MG63 (cell line): ENCODE measurements around the gene DHCR24. TPM values are rescaled to one million over a fixed set of nuclear protein-coding genes. Genes with fewer than 3 reads are reported as not detected.
A peak's percentile ranks its signal among the peaks of the same experiment; 100 is the strongest.

Experiments
- DNase-seq: peaks from one replicate; pipeline ENCODE4 v3.0.0-alpha.2; 2020
- H3K27me3 ChIP-seq: fragments of 250-450 bp; sonication (Bioruptor Pico); 2 replicates; pipeline ENCODE4 v1.5.1; 2020; ENCODE audit warnings: mild to moderate bottlenecking, moderate library complexity
- H3K36me3 ChIP-seq: fragments of 250-450 bp; sonication (Bioruptor Pico); 2 replicates; pipeline ENCODE4 v1.5.1; 2020; ENCODE audit warnings: mild to moderate bottlenecking, moderate library complexity
- H3K4me3 ChIP-seq: fragments of 250-450 bp; sonication (Bioruptor Pico); 2 replicates; pipeline ENCODE4 v1.5.1; 2020; ENCODE audit warnings: mild to moderate bottlenecking, moderate library complexity
- H3K9me3 ChIP-seq: fragments of 250-450 bp; sonication (Bioruptor Pico); 2 replicates; pipeline ENCODE4 v1.5.1; 2020; ENCODE audit warnings: mild to moderate bottlenecking, moderate library complexity
- total RNA-seq: library from RNA; depleted of rRNA; stranded (reverse); fragments of >200 nt; shearing (Covaris generic); gene quantifications from 2 replicates; pipeline ENCODE4 v1.2.3, GENCODE V29; 2014; ENCODE audit warnings: low replicate concordance

Gene DHCR24
- total RNA-seq, 1 experiment from 2014 or later, result 165 TPM

GRCh38 chr1:54853793-54854370 lies 33.1 kb downstream of the DHCR24 start:
- DNase-seq, result no peak
- peaks cover 82% of the 10 kb centered on the region for H3K36me3 ChIP-seq

GRCh38 chr1:54853096-54853792 lies 33.8 kb downstream of the DHCR24 start:
- no peak for DNase-seq
- no peak overlapping the region for H3K4me3 ChIP-seq
- no peaks in the 10 kb centered on the region for H3K9me3 ChIP-seq
- H3K27me3 ChIP-seq, result no peaks in the 10 kb centered on the region
- peaks cover 85% of the 10 kb centered on the region for H3K36me3 ChIP-seq

More at GRCh38 chr1:54853793-54854370, 33.1 kb downstream of the DHCR24 start:
- Histone ChIP-seq H3K9me3 (no peaks in the 10 kb centered on the region), H3K4me3 (no peak overlapping the region), H3K27me3 (no peaks in the 10 kb centered on the region)

GRCh38 chr1:54851936-54852524 lies 35.0 kb downstream of the DHCR24 start:
- no peaks in the 10 kb centered on the region for H3K9me3 ChIP-seq
- no peak overlapping the region for H3K4me3 ChIP-seq
- DNase-seq, result no peak
- H3K27me3 ChIP-seq, result no peaks in the 10 kb centered on the region
- H3K36me3 ChIP-seq, result peaks cover 80% of the 10 kb centered on the region

- peaks cover 75% of the 10 kb centered on the region for H3K36me3 ChIP-seq
- no peaks in the 10 kb centered on the region for H3K9me3 ChIP-seq
- no peak for DNase-seq
- H3K27me3 ChIP-seq, result no peaks in the 10 kb centered on the region
- H3K4me3 ChIP-seq, result no peak overlapping the region
Observed at GRCh38 chr1:54851406-54851805, 35.6 kb downstream of the DHCR24 start.

GRCh38 chr1:54850737-54851136 lies 36.3 kb downstream of the DHCR24 start:
- peak; percentile 82 for DNase-seq
- Histone ChIP-seq H3K9me3 (no peaks in the 10 kb centered on the region), H3K36me3 (peaks cover 69% of the 10 kb centered on the region), H3K27me3 (no peaks in the 10 kb centered on the region), H3K4me3 (no peak overlapping the region)

- peak; percentile 80 for DNase-seq
- H3K27me3 ChIP-seq, result no peaks in the 10 kb centered on the region
- H3K36me3 ChIP-seq, result peaks cover 64% of the 10 kb centered on the region
- H3K9me3 ChIP-seq, result no peaks in the 10 kb centered on the region
- H3K4me3 ChIP-seq, result no peak overlapping the region
Observed at GRCh38 chr1:54850069-54850730, 36.8 kb downstream of the DHCR24 start.

- no peak overlapping the region for H3K4me3 ChIP-seq
- no peak for DNase-seq
- H3K9me3 ChIP-seq, result no peaks in the 10 kb centered on the region
- no peaks in the 10 kb centered on the region for H3K27me3 ChIP-seq
- H3K36me3 ChIP-seq, result peaks cover 58% of the 10 kb centered on the region
Observed at GRCh38 chr1:54849219-54850068, 37.6 kb downstream of the DHCR24 start.

- DNase-seq, result no peak
- Histone ChIP-seq H3K9me3 (no peaks in the 10 kb centered on the region), H3K4me3 (no peak overlapping the region), H3K36me3 (peaks cover 47% of the 10 kb centered on the region), H3K27me3 (no peaks in the 10 kb centered on the region)
Observed at GRCh38 chr1:54848134-54848948, 38.7 kb downstream of the DHCR24 start.

- Histone ChIP-seq H3K4me3 (no peak overlapping the region), H3K27me3 (no peaks in the 10 kb centered on the region), H3K9me3 (no peaks in the 10 kb centered on the region), H3K36me3 (peaks cover 34% of the 10 kb centered on the region)
- no peak for DNase-seq
Observed at GRCh38 chr1:54846716-54847284, 40.2 kb downstream of the DHCR24 start.

GRCh38 chr1:54846301-54846700 lies 40.7 kb downstream of the DHCR24 start:
- DNase-seq, result no peak
- no peaks in the 10 kb centered on the region for H3K27me3 ChIP-seq

GRCh38 chr1:54845772-54846171 lies 41.2 kb downstream of the DHCR24 start:
- H3K4me3 ChIP-seq, result no peak overlapping the region
- no peak for DNase-seq
- H3K27me3 ChIP-seq, result no peaks in the 10 kb centered on the region
- H3K36me3 ChIP-seq, result peaks cover 27% of the 10 kb centered on the region
- H3K9me3 ChIP-seq, result no peaks in the 10 kb centered on the region

More at GRCh38 chr1:54846301-54846700, 40.7 kb downstream of the DHCR24 start:
- H3K4me3 ChIP-seq, result no peak overlapping the region
- no peaks in the 10 kb centered on the region for H3K9me3 ChIP-seq
- peaks cover 29% of the 10 kb centered on the region for H3K36me3 ChIP-seq

GRCh38 chr1:54844564-54844963 lies 42.4 kb downstream of the DHCR24 start:
- peaks cover 19% of the 10 kb centered on the region for H3K36me3 ChIP-seq
- H3K9me3 ChIP-seq, result no peaks in the 10 kb centered on the region
- H3K27me3 ChIP-seq, result no peaks in the 10 kb centered on the region
- no peak for DNase-seq
- H3K4me3 ChIP-seq, result no peak overlapping the region

GRCh38 chr1:54843449-54843848 lies 43.5 kb downstream of the DHCR24 start:
- DNase-seq, result no peak
- H3K27me3 ChIP-seq, result no peaks in the 10 kb centered on the region

GRCh38 chr1:54842963-54843362 lies 44.0 kb downstream of the DHCR24 start:
- DNase-seq, result no peak

More at GRCh38 chr1:54843449-54843848, 43.5 kb downstream of the DHCR24 start:
- peaks cover 8% of the 10 kb centered on the region for H3K36me3 ChIP-seq
- no peaks in the 10 kb centered on the region for H3K9me3 ChIP-seq
- no peak overlapping the region for H3K4me3 ChIP-seq

GRCh38 chr1:54842206-54842915 lies 44.6 kb downstream of the DHCR24 start:
- Histone ChIP-seq H3K4me3 (no peak overlapping the region), H3K9me3 (no peaks in the 10 kb centered on the region), H3K27me3 (no peaks in the 10 kb centered on the region), H3K36me3 (no peaks in the 10 kb centered on the region; the same call in 1 of the 2 replicates)
- DNase-seq, result no peak

More at GRCh38 chr1:54842963-54843362, 44.0 kb downstream of the DHCR24 start:
- H3K36me3 ChIP-seq, result peaks cover 3% of the 10 kb centered on the region
- no peaks in the 10 kb centered on the region for H3K27me3 ChIP-seq
- no peaks in the 10 kb centered on the region for H3K9me3 ChIP-seq
- H3K4me3 ChIP-seq, result no peak overlapping the region
